Adrenal gland (tissue), 5 donors: ENCODE data around the gene TIAL1.

ENCODE experiments used
- CTCF ChIP-seq, 6 experiments: fragments of 450-650 bp in 4 of 6; fragments of 200-600 bp in 2 of 6; sonication (generic) in 1 of 6; IDR thresholded peaks; 1 replicate in 5 of 6; 2 replicates in 1 of 6; pipeline versions ENCODE4 v1.5.1 to v1.8.0; 2016 to 2021; ENCODE audit warnings: antibody characterized with exemption in 6 of 6, mild to moderate bottlenecking in 2 of 6, moderate library complexity in 1 of 6
- POLR2A ChIP-seq, 2 donors: fragments of 450-650 bp; IDR thresholded peaks; one replicate each; pipeline ENCODE4 v1.6.1; 2017; ENCODE audit warnings: antibody characterized with exemption in 2 of 2, mild to moderate bottlenecking in 2 of 2, moderate library complexity in 1 of 2
- donor health status: DM: no; HTN: no; CAD: no.

- TF ChIP-seq CTCF (IDR thresholded peaks at IDR 0.05) = no peak
- TF ChIP-seq POLR2A (IDR thresholded peaks at IDR 0.05) = no peak
Measured at GRCh38 chr10:119541046-119541445, 55.7 kb downstream of the TIAL1 start.
